ENCODE data around the gene KIF19. TPM values are rescaled to one million over a fixed set of nuclear protein-coding genes. Genes with fewer than 3 reads are reported as not detected.

KIF19 gene
- total RNA-seq, 2 donors from 2014 or later, result 0.27 to 2.4 TPM

DNA sequence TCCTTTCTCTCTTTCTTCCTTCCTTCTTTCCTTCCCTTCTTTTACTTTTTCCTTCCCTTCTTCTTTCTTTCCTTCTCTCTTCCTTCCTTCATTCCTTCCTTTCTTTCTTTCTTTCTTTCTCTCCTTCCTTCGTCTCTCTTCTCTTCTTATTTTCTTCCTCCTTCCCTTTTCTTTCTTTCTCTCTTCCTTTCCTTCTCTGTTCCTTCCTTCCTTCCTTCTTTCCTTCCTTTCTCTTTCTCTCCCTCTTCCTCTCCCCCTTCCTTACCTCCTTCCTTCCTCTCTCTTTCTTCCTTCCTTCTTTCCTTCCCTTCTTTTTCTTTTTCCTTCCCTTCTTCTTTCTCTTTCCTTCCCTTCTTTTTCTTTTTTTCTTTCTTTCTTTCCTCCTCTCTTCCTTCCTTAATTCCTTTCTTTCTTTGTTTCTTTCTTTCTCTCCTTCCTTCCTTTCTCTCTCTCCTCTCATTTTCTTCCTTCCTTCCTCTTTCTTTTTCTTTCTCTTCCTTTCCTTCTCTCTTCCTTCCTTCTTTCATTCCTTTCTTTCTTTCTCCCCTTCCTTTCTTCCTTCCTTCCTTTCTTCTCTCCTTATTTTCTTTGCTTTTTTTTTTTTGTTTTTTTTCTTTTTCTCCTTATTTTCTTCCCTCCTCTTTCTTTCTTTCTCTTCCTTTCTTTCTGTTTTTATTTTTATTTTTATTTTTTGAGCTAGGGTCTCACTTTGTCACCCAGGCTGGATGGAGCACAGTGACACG is 64.1 kb downstream of the KIF19 start:
- peaks cover 21% of the 10 kb centered on the region for H3K4me1 Mint-ChIP-seq
- no peak overlapping the region for H3K9ac ChIP-seq (ENCODE audit: extremely low read depth, low read length, poor library complexity, severe bottlenecking)
- H3K4me3 Mint-ChIP-seq, result no peak overlapping the region
- H3K27me3 Mint-ChIP-seq (ENCODE audit: insufficient read depth), result peaks cover 16% of the 10 kb centered on the region
- H3K27ac ChIP-seq (ENCODE audit: low read depth, low read length), result no peak overlapping the region
- H3K27me3 ChIP-seq (ENCODE audit: control insufficient read depth, insufficient read depth, low read length, poor library complexity, severe bottlenecking), result no peaks in the 10 kb centered on the region
- no peaks in the 10 kb centered on the region for H3K9me3 ChIP-seq (ENCODE audit: control insufficient read depth, low read length)
- 85 to 87% methylated on average over 2 of the region's 2 CpGs for WGBS, 2 experiments (ENCODE audit: insufficient coverage in 1 of 2, insufficient read length in 1 of 2)
- H3K36me3 Mint-ChIP-seq (ENCODE audit: low read depth), result no peaks in the 10 kb centered on the region
- TF ChIP-seq, protein P1, sequence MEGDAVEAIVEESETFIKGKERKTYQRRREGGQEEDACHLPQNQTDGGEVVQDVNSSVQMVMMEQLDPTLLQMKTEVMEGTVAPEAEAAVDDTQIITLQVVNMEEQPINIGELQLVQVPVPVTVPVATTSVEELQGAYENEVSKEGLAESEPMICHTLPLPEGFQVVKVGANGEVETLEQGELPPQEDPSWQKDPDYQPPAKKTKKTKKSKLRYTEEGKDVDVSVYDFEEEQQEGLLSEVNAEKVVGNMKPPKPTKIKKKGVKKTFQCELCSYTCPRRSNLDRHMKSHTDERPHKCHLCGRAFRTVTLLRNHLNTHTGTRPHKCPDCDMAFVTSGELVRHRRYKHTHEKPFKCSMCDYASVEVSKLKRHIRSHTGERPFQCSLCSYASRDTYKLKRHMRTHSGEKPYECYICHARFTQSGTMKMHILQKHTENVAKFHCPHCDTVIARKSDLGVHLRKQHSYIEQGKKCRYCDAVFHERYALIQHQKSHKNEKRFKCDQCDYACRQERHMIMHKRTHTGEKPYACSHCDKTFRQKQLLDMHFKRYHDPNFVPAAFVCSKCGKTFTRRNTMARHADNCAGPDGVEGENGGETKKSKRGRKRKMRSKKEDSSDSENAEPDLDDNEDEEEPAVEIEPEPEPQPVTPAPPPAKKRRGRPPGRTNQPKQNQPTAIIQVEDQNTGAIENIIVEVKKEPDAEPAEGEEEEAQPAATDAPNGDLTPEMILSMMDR (conservative IDR thresholded peaks at IDR 0.05), result no peak
- no peak overlapping the region for H3K4me3 ChIP-seq (ENCODE audit: low read length)
- H3K4me1 ChIP-seq (ENCODE audit: control insufficient read depth, insufficient read depth, low read length), result no peaks in the 10 kb centered on the region
- H3K27ac Mint-ChIP-seq, result no peak overlapping the region
- no peaks in the 10 kb centered on the region for H3K36me3 ChIP-seq (ENCODE audit: control insufficient read depth, insufficient read depth, low read length)
- H3K9me3 Mint-ChIP-seq, result no peaks in the 10 kb centered on the region
- DNase-seq, result no peak

DNA sequence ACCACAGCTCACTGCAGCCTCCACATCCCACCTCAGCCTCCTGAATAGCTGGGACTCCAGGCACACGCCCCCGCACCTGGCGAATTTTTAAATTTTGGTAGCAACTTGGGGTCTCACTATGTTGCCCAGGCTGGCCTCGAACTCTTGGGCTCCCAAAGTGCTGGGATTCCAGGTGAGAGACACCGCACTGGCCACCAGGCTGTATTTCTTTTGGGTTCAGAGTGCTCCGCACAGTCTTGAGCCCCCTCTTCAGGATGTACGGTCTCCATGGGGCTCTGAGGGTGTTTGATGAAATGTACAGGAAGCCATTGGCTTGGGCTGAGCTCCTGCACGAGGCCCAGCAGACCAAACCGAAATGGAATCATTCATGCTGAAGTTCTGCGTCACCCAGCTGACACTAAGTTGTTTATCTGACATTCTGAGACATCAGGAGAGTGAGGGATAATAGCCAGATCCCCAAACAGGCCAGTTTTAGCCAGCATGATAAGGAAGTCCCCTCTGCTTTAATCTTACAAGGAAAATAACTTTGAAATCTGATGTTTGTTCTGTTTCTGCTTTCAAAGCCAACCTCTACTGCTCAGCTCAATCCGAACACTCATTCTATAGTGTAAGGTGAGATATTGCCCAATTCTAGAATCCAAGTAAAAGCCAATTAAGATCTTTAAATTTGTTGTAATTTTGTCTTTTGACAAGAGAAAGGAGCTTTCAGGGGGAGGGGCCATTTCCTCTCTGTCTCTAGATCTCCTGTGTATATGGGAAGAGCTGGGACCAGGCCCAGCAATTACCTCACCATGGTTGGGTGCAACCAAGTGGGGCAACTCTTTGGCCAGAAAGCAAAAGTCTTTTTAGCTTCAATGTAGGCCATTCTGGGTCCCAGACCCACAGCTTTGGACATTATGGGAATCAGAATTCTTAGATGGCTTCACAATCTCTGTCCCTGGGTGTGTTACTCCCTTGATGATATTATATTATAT is 64.9 kb downstream of the KIF19 start:
- Mint-ChIP-seq H3K27me3 (ENCODE audit: insufficient read depth) (peaks cover 16% of the 10 kb centered on the region), H3K4me3 (no peak overlapping the region), H3K9me3 (no peaks in the 10 kb centered on the region), H3K27ac (no peak overlapping the region), H3K36me3 (ENCODE audit: low read depth) (no peaks in the 10 kb centered on the region), H3K4me1 (peaks cover 21% of the 10 kb centered on the region)
- no peak overlapping the region for H3K9ac ChIP-seq (ENCODE audit: extremely low read depth, low read length, poor library complexity, severe bottlenecking)
- no peak for DNase-seq
- no peak overlapping the region for H3K4me3 ChIP-seq (ENCODE audit: low read length)
- no peaks in the 10 kb centered on the region for H3K4me1 ChIP-seq (ENCODE audit: control insufficient read depth, insufficient read depth, low read length)
- no peak overlapping the region for H3K27ac ChIP-seq (ENCODE audit: low read depth, low read length)
- no peaks in the 10 kb centered on the region for H3K9me3 ChIP-seq (ENCODE audit: control insufficient read depth, low read length)
- WGBS, 2 experiments (ENCODE audit: insufficient coverage in 1 of 2, insufficient read length in 1 of 2), result 84 to 91% methylated on average over 7 to 11 of the region's 11 CpGs
- no peaks in the 10 kb centered on the region for H3K27me3 ChIP-seq (ENCODE audit: control insufficient read depth, insufficient read depth, low read length, poor library complexity, severe bottlenecking)
- TF ChIP-seq, protein P1 (conservative IDR thresholded peaks at IDR 0.05), result no peak
- no peaks in the 10 kb centered on the region for H3K36me3 ChIP-seq (ENCODE audit: control insufficient read depth, insufficient read depth, low read length)

DNA sequence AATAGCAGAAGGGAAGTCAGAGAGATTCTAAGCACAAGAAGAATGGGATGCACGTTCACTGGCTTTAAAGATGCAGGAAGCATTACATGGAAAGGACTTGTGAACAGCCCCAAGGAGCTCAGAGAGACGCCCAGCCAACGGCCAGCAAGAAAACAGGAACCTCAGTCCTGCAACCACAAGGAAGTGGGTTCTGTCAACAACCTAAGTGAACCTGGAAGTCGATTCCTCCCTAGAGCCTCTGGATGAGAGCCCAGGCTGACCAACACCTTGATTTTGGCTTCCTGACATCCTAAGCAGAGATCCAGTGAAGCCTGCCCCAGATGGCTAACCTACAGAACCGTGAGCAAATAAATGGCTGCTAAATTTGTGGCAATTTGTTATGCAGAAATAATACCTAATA is 65.7 kb downstream of the KIF19 start:
- H3K4me1 Mint-ChIP-seq, result peaks cover 21% of the 10 kb centered on the region
- H3K27me3 Mint-ChIP-seq (ENCODE audit: insufficient read depth), result peaks cover 16% of the 10 kb centered on the region
- H3K27ac ChIP-seq (ENCODE audit: low read depth, low read length), result no peak overlapping the region
- no peaks in the 10 kb centered on the region for H3K9me3 Mint-ChIP-seq
- H3K27me3 ChIP-seq (ENCODE audit: control insufficient read depth, insufficient read depth, low read length, poor library complexity, severe bottlenecking), result no peaks in the 10 kb centered on the region
- H3K4me1 ChIP-seq (ENCODE audit: control insufficient read depth, insufficient read depth, low read length), result no peaks in the 10 kb centered on the region
- no peaks in the 10 kb centered on the region for H3K9me3 ChIP-seq (ENCODE audit: control insufficient read depth, low read length)
- H3K4me3 Mint-ChIP-seq, result no peak overlapping the region
- no peak overlapping the region for H3K27ac Mint-ChIP-seq
- H3K4me3 ChIP-seq (ENCODE audit: low read length), result no peak overlapping the region
- WGBS, 2 experiments (ENCODE audit: insufficient coverage in 1 of 2, insufficient read length in 1 of 2), result 94 to 96% methylated on average over 5 of the region's 5 CpGs
- H3K36me3 ChIP-seq (ENCODE audit: control insufficient read depth, insufficient read depth, low read length), result no peaks in the 10 kb centered on the region
- DNase-seq, result no peak
- TF ChIP-seq, protein P1 (conservative IDR thresholded peaks at IDR 0.05), result no peak
- H3K9ac ChIP-seq (ENCODE audit: extremely low read depth, low read length, poor library complexity, severe bottlenecking), result no peak overlapping the region
- H3K36me3 Mint-ChIP-seq (ENCODE audit: low read depth), result no peaks in the 10 kb centered on the region

Data from endodermal cell (in vitro differentiated cells).